ENCODE data around the gene RUNX2.

RUNX2 gene

GRCh38 chr6:45488269-45488668 is 160.1 kb downstream of the RUNX2 start (continued):
- TF ChIP-seq CSRNP3 (CRISPR knock-in tag; IDR thresholded peaks at IDR 0.05) (no peak), ZNF565 (CRISPR knock-in tag; conservative IDR thresholded peaks at IDR 0.05; ENCODE audit: low read depth) (no peak), TCF4 (CRISPR knock-in tag; IDR thresholded peaks at IDR 0.05; ENCODE audit: borderline replicate concordance) (no peak)

DNA sequence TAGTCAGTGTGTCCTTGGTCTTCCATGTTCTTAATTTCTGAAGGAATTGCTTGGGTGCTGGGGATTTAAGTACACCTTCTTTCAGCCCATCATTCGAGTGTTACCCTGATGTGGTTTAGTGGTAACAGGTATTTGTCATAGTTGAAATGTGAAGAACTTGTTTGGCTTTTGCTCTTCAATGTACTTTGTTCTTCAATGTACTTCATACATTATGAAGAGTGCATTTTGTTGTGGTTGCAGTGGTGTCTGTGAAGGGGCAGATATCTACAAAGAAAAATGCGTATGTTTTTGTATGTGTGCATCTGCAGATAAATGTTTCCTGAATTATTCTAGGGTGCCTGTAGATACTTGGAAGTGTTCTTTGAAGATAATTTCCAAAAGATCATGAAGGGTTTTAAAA is 160.8 kb downstream of the RUNX2 start:
- TF ChIP-seq, protein P1, sequence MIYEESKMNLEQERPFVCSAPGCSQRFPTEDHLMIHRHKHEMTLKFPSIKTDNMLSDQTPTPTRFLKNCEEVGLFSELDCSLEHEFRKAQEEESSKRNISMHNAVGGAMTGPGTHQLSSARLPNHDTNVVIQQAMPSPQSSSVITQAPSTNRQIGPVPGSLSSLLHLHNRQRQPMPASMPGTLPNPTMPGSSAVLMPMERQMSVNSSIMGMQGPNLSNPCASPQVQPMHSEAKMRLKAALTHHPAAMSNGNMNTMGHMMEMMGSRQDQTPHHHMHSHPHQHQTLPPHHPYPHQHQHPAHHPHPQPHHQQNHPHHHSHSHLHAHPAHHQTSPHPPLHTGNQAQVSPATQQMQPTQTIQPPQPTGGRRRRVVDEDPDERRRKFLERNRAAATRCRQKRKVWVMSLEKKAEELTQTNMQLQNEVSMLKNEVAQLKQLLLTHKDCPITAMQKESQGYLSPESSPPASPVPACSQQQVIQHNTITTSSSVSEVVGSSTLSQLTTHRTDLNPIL (CRISPR knock-in tag; IDR thresholded peaks at IDR 0.05; ENCODE audit: low read depth): no peak
- TF ChIP-seq BACH2 (CRISPR knock-in tag; IDR thresholded peaks at IDR 0.05; ENCODE audit: borderline replicate concordance) (no peak), RARB (CRISPR knock-in tag; IDR thresholded peaks at IDR 0.05) (no peak)
- no peak for ATAC-seq

DNA sequence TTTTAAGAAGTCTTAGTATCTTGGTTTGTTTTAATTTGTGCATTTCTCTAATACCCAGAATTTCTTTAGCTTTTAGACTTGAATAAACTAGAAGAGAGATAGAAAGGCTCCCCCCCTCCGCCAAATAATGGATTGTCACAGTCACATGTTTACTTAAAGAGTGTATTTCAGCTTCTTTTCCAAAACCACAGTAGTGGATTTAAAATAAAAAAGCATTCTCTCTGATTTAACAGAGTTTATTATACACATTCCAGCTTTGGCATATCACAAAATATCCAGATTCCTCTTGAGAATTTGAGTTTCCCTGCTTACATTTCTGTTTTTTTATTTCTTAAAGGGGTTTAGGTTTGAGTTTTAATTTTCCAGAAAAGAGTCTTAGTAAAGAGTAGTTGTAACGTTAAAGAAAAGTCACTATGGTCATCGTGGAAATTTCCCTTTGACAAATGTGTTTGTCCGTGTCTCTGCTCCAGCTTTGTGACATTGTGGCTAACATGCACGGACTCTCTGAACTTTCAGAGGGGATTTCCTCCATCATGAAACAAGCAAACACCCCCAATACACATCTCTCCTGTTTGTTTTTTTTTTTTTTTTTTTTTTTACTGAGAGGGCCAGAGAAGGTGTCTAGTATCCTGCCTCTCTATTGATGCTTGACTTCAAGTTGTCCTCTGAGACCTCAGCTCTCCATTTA is 163.1 kb downstream of the RUNX2 start:
- TF ChIP-seq, protein P1 (CRISPR knock-in tag; IDR thresholded peaks at IDR 0.05; ENCODE audit: low read depth): no peak
- no peak for TF ChIP-seq RARB (CRISPR knock-in tag; IDR thresholded peaks at IDR 0.05)
- no peak for TF ChIP-seq ESRRG (CRISPR knock-in tag; IDR thresholded peaks at IDR 0.05)
- no peak for TF ChIP-seq ARNTL (CRISPR knock-in tag; IDR thresholded peaks at IDR 0.05; ENCODE audit: borderline replicate concordance, low read depth)
- no peak for TF ChIP-seq PPARA (CRISPR knock-in tag; IDR thresholded peaks at IDR 0.05; ENCODE audit: borderline replicate concordance)
- no peak for TF ChIP-seq ZNF565 (CRISPR knock-in tag; conservative IDR thresholded peaks at IDR 0.05; ENCODE audit: low read depth)
- no peak for TF ChIP-seq ZC3H10 (CRISPR knock-in tag; IDR thresholded peaks at IDR 0.05)
- TF ChIP-seq SNAI2 (CRISPR knock-in tag; IDR thresholded peaks at IDR 0.05): no peak
- TF ChIP-seq, protein P2, sequence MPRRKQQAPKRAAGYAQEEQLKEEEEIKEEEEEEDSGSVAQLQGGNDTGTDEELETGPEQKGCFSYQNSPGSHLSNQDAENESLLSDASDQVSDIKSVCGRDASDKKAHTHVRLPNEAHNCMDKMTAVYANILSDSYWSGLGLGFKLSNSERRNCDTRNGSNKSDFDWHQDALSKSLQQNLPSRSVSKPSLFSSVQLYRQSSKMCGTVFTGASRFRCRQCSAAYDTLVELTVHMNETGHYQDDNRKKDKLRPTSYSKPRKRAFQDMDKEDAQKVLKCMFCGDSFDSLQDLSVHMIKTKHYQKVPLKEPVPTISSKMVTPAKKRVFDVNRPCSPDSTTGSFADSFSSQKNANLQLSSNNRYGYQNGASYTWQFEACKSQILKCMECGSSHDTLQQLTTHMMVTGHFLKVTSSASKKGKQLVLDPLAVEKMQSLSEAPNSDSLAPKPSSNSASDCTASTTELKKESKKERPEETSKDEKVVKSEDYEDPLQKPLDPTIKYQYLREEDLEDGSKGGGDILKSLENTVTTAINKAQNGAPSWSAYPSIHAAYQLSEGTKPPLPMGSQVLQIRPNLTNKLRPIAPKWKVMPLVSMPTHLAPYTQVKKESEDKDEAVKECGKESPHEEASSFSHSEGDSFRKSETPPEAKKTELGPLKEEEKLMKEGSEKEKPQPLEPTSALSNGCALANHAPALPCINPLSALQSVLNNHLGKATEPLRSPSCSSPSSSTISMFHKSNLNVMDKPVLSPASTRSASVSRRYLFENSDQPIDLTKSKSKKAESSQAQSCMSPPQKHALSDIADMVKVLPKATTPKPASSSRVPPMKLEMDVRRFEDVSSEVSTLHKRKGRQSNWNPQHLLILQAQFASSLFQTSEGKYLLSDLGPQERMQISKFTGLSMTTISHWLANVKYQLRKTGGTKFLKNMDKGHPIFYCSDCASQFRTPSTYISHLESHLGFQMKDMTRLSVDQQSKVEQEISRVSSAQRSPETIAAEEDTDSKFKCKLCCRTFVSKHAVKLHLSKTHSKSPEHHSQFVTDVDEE (CRISPR knock-in tag; IDR thresholded peaks at IDR 0.05): no peak
- TF ChIP-seq CSRNP3 (CRISPR knock-in tag; IDR thresholded peaks at IDR 0.05): no peak
- no peak for TF ChIP-seq GLIS3 (CRISPR knock-in tag; IDR thresholded peaks at IDR 0.05)
- TF ChIP-seq, protein P3, sequence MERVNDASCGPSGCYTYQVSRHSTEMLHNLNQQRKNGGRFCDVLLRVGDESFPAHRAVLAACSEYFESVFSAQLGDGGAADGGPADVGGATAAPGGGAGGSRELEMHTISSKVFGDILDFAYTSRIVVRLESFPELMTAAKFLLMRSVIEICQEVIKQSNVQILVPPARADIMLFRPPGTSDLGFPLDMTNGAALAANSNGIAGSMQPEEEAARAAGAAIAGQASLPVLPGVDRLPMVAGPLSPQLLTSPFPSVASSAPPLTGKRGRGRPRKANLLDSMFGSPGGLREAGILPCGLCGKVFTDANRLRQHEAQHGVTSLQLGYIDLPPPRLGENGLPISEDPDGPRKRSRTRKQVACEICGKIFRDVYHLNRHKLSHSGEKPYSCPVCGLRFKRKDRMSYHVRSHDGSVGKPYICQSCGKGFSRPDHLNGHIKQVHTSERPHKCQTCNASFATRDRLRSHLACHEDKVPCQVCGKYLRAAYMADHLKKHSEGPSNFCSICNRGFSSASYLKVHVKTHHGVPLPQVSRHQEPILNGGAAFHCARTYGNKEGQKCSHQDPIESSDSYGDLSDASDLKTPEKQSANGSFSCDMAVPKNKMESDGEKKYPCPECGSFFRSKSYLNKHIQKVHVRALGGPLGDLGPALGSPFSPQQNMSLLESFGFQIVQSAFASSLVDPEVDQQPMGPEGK (CRISPR knock-in tag; IDR thresholded peaks at IDR 0.05; ENCODE audit: borderline replicate concordance): no peak
- ATAC-seq: no peak

DNA sequence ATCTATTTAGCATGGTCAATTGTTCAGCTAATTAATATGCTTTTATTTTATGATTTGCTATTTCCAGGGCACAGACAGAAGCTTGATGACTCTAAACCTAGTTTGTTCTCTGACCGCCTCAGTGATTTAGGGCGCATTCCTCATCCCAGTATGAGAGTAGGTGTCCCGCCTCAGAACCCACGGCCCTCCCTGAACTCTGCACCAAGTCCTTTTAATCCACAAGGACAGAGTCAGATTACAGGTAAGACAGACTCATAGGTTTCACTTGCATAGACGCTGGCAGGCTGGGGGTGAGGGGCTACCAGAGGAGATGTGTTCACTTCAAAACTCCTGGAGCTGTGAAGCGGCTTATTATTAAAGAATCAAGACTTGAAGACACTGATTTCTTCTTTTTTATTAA is 163.7 kb downstream of the RUNX2 start:
- ATAC-seq: no peak
- TF ChIP-seq ZNF565 (CRISPR knock-in tag; conservative IDR thresholded peaks at IDR 0.05; ENCODE audit: low read depth) (no peak), TOX (CRISPR knock-in tag; IDR thresholded peaks at IDR 0.05; ENCODE audit: borderline replicate concordance) (no peak), SNAI2 (CRISPR knock-in tag; IDR thresholded peaks at IDR 0.05) (no peak), CSDC2 (CRISPR knock-in tag; IDR thresholded peaks at IDR 0.05) (no peak), TCF4 (CRISPR knock-in tag; IDR thresholded peaks at IDR 0.05; ENCODE audit: borderline replicate concordance) (no peak)
- TF ChIP-seq, protein P1 (CRISPR knock-in tag; IDR thresholded peaks at IDR 0.05; ENCODE audit: low read depth): no peak
